GM11168 (cell line): ENCODE measurements around the gene SRSF6.

Experiments used
- in situ Hi-C: fragments of 300-500 bp; cut with MboI; formaldehyde crosslinking; loops from one replicate; pipeline ENCODE4 v1.12.0; 2022; ENCODE audit warnings: low sequenced_read_pairs; ENCODE audit not compliant: unreplicated experiment

SRSF6 gene

DNA sequence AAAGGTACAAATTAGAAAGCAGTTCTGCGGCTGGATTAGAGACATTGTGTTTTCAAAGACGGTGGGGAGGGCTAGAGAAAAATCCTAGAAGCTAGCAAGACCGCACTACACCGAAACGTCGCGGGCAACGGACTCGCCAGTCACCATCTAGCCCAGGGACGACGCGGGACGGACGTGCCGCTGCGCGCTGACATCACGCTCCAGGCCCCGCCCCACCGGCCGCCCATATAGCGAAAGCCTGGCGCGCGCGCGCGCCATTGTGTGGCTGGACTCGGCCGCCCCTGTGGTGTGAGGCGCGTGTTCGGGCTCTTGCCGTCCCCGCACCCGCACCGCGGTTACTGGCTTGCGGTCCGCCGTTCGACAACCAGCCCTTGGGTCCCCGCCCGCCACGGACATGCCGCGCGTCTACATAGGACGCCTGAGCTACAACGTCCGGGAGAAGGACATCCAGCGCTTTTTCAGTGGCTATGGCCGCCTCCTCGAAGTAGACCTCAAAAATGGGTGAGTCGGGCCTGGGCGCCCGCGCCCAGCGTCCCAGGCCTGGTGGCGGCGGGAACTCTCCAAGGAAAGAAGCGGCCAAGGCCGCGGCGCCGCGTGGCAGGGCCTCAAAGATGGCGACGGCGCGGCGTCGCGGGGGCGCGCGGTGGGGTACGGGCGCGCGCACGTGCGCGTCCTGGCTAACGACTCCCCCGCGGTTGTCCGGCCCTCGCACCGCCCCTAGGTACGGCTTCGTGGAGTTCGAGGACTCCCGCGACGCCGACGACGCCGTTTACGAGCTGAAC is at the start of gene SRSF6:
TSS of gene SRSF6 (plus strand) at position 257 of the 782 bp plus-strand sequence. CDS start at position 395, 138 bp downstream.
- in situ Hi-C loops, result no loop called here

DNA sequence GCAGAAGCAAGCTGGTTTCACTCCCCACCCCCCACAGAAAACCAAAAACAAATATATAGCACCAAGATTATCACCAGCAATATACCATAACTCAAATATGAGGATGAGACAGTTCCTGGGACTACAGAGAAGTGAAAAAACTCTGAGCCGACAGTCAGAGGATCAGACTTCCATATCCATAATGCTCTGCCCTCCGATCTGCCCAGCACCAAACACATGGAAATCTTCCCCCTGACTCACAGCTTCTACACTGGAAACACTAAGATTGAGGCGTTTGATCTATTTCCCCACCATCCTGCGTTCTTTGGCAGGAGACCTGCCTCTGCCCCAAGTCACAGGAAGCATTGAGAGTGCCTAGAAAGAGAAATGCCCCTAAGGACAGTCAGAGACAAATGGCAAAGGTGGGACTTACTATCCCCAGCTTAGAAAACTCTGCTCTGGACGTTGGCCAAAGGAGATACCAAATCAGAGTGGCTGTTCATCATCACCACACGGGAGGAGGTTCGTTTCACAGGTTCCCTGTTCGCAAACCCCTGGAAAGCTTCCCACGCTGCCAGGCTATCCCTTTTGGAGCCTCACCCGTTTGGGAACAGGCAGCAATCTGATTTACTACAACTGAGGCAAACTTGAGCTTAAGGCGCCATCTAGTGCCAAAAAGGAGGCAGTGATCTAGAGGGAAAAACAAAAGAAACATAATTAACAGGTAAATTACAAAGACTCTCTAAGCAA is 48.7 kb upstream of the SRSF6 start:
- in situ Hi-C loops, result loop anchor here (25.0 kb wide), 2 partner anchors 872 to 1672 kb away; no protein-coding TSS in a partner anchor

DNA sequence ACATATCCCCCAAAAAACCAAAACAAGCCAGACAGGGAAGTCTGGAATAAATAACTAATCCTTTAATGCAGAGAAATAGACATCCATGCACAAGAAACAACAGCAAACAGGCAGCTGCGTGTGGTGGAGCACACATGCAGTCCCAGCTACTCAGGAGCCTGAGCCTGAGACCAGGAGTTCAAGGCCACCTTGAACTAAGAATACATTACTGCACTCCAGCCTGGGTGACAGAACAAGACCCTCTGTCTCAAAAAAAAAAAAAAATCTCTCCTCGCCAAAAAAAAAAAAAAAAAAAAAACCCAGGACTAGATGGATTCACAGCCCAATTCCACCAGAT is 48.2 kb upstream of the SRSF6 start:
- in situ Hi-C loops, result loop anchor here (25.0 kb wide), 2 partner anchors 872 to 1672 kb away; no protein-coding TSS in a partner anchor

DNA sequence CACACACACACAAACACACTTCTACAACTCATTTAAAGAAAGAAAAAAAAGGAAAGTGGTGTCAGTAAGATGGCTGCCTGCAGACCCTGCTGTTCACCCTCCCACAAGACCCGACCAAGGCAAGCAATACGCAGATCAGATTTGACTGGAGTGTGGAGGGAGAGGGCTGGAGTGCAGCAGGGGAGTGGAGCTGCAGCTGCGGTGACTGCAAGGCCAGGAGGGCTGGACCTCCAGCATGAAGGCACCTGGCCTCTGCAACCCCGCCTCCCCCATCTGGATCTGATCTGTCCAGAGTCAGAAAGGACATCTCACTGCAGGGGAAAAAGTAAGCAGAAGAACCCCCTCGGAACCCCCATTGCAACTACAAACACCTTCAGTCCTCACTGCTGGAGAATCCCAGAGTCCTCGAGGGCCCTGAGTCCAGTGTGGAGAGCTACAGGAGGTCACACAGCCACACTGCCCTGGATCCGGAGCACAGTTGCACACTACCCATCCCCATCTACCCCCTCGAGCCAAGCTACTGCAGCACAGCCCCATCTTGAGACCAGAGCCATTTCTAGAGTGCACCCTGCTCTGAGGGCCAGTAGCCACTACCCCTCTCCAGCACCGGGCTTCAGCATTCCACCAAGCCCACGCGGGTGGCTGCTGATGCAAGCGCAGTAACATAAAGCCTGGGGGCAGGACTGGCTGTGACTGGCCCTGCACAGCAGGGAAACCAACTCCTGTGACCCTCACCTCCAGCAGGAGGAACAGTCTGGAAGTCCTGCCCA is 41.9 kb upstream of the SRSF6 start:
- in situ Hi-C loops, result loop anchor here (25.0 kb wide), 2 partner anchors 879 to 1679 kb away; no protein-coding TSS in a partner anchor

DNA sequence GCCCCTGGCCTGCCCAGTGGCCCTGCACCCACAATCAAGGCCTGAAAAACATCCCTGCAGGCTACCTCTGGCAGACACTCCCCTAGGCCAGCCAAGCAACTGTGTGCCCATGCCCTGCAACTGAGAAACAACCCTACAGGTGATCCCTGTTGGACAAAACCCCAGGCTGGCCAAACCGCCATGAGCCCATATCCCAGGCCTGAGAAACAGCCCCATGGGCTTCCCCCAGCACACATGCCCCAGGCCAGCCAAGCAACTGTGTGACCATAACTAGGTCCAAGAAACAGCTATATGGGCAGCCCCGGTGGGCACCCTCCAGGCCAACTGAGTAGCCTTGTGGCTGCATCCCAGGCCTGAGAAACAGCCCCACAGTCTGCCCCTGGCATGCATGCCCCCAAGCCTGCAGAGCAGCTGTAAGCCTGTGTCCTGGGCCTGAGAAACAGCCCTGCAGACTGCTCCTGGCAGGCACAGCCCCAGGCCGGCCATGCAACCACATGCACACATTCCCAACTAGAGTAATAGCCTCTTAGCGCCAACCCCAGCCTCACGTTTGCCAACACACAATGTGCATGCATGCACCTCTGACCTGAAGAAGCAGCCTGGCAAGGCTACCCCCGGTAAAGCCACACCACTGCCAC is 41.0 kb upstream of the SRSF6 start:
- in situ Hi-C loops, result loop anchor here (25.0 kb wide), 2 partner anchors 879 to 1679 kb away; no protein-coding TSS in a partner anchor

DNA sequence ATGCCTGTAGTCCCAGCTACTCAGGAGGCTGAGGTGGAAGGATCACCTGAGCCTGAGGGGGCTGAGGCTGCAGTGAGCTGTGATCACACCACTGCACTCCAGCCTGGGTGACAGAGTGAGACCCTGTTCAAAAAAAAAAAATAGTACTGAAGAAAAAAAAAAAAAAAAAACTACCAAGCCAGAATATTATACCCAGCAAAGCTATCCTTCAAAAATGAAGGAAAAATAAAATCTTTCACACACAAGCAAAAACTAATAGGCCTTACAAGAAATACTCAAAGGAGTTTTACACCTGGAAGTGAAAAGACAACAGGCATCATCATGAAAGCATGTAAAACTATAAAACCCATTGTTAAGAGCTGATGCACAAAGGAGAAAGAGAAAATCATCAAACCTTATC is 37.5 kb upstream of the SRSF6 start:
- in situ Hi-C loops, result loop anchor here (25.0 kb wide), 2 partner anchors 883 to 1683 kb away; no protein-coding TSS in a partner anchor

DNA sequence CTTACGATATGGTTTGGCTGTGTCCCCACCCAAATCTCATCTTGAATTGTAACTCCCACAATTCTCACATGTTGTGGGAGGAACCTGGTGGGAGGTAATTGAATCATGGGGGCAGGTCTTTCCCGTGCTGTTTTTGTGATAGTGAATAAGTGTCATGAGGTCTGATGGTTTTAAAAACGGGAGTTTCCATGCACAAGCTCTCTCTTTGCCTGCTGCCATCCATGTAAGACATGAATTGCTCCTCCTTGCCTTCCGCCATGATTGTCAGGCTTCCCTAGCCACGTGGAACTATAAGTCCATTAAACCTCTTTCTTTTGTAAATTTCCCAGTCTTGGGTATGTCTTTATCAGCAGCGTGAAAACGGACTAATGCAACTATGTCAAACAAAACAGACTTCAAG is 36.8 kb upstream of the SRSF6 start:
- in situ Hi-C loops, result loop anchor here (25.0 kb wide), 2 partner anchors 884 to 1684 kb away; no protein-coding TSS in a partner anchor

DNA sequence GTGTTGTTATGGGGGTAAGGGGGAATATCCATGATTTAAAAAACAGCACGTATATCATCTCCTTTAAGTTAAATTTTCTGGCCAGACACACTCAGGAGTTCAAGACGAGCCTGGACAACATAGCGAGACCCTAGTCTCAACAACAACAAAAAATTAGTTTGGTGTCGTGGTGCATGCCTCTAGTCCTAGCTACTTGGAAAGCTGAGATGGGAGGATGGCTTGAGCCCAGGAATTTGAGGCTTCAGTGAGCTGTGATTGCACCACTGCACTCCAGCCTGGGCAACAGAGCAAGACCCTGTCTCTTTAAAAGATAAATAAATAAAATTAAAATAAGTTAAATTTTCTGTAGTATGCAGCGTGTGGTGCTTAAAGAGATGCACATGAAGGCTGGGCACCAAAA is 31.5 kb upstream of the SRSF6 start:
- in situ Hi-C loops, result no loop called here

DNA sequence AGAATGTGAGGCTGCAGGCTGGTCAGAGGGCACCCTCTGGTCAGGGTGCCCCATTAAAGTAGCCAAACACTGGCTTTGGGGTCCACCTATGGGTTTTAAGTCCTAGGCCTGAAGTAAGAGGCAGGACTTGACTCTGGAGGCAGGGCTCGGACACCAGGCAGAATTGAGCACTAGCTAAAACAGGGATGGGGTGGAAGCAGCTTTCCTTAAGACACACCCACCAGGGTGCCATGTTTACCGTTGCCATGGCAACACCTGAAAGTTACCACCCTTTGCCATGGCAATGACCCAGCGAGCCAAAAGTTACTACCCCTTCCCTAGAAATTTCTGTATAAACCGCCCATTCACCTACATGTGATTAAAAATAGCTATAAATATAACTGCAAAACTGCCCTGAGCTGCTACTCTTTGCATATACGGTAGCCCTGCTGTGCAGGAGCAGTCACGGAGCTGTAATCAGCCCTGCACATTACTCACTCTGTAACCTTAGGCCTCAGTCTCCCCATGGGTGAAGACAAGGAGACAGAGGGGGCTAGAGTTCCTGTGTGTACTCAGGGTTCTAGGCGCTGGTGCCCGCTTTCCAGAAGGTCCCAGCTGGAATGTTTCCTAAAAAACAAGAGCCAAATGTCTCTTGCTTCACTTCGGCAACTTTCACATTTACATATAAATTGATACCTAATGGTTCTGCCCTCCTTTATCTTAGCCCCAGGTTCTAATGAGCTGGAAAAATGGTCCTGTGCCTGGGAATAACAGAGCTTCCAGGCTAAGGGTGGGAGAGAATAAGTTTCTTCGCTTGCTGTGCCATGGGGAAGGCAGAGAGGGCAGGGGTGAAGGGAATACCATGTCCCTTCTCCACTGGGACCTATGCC is 27.2 kb upstream of the SRSF6 start:
- in situ Hi-C loops, result no loop called here

DNA sequence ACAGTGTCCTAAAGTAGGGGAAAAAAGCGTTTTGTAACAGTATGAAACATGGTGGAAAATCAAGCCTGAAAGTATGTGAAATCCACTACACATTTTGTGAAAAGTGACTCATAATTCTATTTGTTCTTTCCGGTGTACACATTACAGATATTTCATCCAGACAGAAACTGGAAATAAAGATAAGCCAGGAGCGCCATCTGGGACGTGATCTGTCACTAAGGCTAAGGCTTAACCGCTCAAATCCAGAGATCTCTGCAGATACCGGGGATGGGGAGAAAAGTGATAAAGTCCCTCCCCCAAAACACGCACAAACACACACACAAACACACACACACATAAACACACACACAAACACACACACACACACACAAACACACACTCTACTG is 26.6 kb upstream of the SRSF6 start:
- in situ Hi-C loops, result no loop called here

DNA sequence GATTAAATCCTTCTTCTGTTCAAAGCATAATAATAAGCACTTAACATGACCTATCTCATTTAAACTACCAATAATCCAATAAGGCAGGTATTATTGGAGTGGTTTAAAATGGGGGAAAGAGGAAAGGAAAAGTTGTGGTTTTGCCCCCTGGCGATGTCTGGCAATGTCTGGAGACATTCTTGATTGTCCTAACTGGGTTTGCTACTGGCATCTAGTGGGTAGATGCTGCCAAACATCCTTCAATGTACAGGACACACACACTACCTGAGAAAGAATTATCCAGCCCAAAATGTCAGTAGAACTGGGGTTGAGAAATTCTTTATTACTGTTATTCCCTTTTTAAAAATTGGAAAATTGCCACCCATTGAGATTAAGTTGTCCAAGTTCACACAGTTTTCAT is 25.2 kb upstream of the SRSF6 start:
- in situ Hi-C loops, result no loop called here

DNA sequence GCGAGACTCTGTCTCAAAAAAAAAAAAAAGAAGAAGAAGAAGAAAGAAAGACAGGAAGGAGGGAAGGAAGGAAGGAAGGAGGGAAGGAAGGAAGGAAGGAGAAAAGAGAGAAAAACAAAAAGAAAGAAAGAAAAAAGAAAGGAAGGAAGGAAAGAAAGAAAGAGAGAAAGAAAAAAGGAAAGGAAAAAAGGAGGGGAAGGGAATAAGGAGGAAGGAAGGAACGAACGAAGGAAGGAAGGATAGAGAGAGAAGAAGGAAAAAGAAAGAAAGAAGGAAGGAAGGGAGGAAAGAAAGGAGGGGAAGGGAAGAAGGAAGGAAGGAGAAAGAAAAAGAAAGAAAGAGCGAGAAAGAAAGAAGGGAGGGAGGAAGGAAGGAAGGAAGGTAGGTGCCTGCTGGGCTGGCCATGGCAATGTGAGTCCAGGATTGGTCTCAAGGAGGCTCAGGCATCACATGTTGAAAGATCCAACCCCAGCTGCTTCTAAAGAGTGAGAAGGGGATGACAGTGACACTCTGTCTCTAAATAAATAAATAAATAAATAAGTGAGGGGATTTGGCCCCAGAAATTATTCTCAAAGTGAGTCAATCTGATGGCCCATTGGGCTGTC is 24.3 kb upstream of the SRSF6 start:
- in situ Hi-C loops, result no loop called here

DNA sequence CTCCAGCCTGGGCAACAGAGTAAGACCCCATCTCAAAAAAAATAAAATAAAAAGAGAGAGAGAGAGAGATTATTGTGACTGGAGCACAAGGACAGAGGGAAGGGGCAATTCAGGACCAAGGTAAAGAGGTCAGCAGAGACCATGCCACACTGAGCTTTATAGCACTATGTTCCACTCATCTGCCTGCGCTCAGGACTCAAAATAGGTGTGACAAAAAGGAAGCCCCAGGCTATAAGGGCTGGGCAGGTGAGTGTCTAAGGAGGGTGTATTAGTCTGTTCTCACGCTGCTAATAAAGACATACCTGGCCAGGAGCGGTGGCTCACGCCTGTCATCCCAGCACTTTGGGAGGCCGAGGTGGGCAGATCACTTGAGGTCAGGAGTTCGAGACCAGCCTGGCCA is 23.1 kb upstream of the SRSF6 start:
- in situ Hi-C loops, result no loop called here

DNA sequence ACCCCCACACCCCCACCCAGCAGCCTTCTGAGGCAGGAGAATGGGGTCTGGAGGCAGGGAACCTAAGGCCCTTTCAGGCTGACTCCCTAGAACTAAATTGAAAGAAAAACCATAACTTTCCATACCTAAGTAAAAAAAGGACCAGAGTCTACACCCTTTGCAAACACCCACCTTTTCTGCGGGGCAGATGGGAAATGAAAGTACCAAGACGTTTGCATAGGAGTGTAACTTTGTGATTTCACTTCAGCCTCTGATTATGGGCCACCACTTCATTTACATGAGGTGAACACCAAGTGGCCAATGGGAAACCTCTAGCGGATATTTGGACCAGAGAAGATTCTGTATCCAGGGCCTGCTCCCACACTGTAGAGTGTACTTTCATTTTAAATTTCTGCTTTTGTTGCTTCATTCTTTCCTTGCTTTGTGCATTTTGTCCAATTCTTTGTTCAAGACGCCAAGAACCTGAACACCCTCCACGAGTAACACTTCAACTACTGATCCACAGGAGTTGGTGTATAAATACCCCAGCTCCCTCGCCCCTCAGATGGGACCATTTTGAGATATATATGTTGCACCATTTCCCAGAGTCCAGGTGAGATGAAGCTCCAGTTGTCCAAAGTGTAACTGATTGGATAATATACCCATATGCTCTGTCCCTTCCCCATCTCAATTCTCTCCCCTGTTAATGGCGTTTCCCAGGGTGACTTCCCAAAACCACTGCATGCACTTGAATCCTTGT is 18.9 kb upstream of the SRSF6 start:
- in situ Hi-C loops, result no loop called here

DNA sequence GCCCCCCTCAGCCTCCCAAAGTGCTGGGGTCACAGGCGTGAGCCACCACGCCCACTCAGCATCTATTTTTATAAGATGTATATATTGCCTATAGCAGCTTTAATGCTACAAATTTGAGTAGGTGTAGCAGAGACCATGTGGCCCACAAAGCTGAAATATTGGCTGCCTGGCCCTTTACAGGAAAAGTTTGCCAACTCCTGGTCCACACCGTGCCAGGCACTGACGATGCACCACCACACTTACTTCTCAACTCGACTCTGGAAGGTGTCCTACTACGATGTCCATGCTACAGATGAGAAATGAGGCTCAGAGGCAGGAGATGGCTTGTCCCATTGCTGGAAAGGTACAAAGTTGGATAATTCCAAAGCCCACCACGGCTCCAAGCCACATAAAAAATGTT is 17.2 kb upstream of the SRSF6 start:
- in situ Hi-C loops, result no loop called here

DNA sequence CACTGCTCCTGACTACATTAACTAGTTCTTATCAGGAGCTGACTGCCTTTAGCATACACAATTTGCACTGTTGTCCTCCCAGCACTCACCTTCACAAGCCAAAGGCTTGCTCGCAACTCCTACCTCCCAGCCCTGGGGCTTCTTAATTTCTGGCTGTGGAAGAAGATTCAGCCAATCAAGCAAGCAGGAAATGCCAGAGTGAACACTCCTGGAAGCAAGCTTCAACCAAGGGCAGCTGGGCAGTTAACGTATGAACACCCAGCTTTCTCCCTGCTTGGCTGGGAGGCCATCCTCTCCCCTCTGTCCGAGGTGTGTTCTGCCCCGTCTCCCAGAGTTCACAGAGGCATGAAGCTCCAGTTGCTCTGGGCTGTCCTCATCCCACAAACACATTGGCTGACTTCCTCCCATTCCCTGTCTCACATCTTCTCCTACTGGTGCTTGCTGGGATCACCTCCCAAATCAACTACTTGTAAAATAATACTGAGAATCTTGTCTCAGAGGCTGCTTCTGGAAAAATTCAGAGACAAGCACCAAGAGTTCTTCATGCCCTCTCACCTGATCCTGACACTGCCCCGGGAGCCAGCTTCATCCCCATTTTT is 15.3 kb upstream of the SRSF6 start:
- in situ Hi-C loops, result no loop called here

DNA sequence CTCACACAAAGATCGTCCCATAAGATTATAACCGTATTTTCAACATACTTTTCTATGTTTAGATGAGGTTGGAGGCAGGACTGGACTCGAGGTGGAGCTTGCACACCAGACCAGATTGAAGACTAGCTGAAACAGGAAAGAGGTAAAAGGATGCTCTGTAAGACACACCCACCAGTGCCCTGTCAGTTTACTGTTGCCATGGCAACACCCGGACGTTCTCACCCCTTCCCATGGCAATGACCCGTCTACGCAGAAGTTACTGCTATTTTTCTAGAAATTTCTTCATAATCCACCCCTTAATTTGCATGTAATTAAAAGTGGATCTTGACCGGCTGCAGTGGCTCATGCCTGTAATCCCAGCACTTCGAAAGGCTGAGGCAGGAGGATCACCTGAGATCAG is 13.6 kb upstream of the SRSF6 start:
- in situ Hi-C loops, result no loop called here

DNA sequence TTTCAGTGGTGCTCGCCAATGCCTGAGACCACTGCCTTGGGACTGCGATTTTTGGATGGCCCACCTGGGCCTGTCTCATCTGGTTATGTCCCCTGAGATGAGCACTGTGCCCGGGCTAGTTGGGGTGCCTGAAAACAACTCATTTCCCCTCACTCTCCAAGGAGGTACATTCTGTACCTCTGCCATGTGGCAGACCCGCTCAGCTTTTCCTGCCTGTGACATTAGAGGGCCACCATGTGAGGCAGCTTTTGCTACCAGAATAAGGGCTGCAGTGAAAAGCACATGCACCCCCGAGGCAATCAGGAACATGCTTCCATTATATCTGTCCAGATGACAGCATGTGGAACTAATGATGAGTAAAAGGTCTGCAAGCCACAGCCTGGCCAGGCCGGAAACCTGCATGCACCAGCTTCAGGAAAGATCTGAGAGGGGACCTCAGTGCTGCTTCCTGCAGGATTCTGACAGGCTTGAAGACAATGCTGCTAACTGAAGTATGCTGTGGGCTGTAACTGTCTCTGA is 11.3 kb upstream of the SRSF6 start:
- in situ Hi-C loops, result no loop called here
